Trophoblast cell (in vitro differentiated cells and primary cell): Measurements from ENCODE around the gene DLX5.

ENCODE experiments used
- DNase-seq, 2 donors: peaks; one replicate each; pipeline ENCODE4 v3.0.0-alpha.2; 2016
- H2AFZ ChIP-seq: 2 replicates; pipeline ENCODE4 v1.6.1; 2013; ENCODE audit warnings: low read length, moderate library complexity, mild to moderate bottlenecking; ENCODE audit not compliant: insufficient read depth, poor library complexity
- H2AK5ac ChIP-seq: 2 replicates; pipeline ENCODE4 v1.6.1; 2013; ENCODE audit warnings: mild to moderate bottlenecking, low read length
- H2BK120ac ChIP-seq: 2 replicates; pipeline ENCODE4 v1.6.1; 2013; ENCODE audit warnings: low read length, mild to moderate bottlenecking, moderate library complexity; ENCODE audit not compliant: insufficient read depth, poor library complexity
- H2BK12ac ChIP-seq: 2 replicates; pipeline ENCODE4 v1.6.1; 2013; ENCODE audit warnings: mild to moderate bottlenecking, low read length, moderate library complexity
- H2BK5ac ChIP-seq: 2 replicates; pipeline ENCODE4 v1.6.1; 2013; ENCODE audit warnings: low read length, low read depth, moderate library complexity, mild to moderate bottlenecking; ENCODE audit not compliant: poor library complexity
- H3K14ac ChIP-seq: 2 replicates; pipeline ENCODE4 v1.6.1; 2013; ENCODE audit warnings: mild to moderate bottlenecking, low read length
- H3K18ac ChIP-seq: 2 replicates; pipeline ENCODE4 v1.6.1; 2013; ENCODE audit warnings: mild to moderate bottlenecking, low read length
- H3K23ac ChIP-seq: 2 replicates; pipeline ENCODE4 v1.6.1; 2013; ENCODE audit warnings: low read length
- H3K27ac ChIP-seq: 2 replicates; pipeline ENCODE4 v1.5.1; 2013; ENCODE audit warnings: low read depth, mild to moderate bottlenecking, inconsistent platforms, low read length, moderate library complexity
- H3K27me3 ChIP-seq: 2 replicates; pipeline ENCODE4 v1.6.1; 2013; ENCODE audit warnings: inconsistent platforms, mild to moderate bottlenecking, low read length, moderate library complexity; ENCODE audit not compliant: insufficient read depth
- H3K36me3 ChIP-seq, 2 experiments: 1 replicate in 1 of 2; 2 replicates in 1 of 2; pipeline ENCODE4 v1.6.1; 2013; ENCODE audit warnings: low read length in 2 of 2, mild to moderate bottlenecking in 2 of 2, moderate library complexity in 1 of 2; ENCODE audit not compliant: insufficient read depth in 2 of 2, control insufficient read depth in 1 of 2
- H3K4ac ChIP-seq: 2 replicates; pipeline ENCODE4 v1.6.1; 2013; ENCODE audit warnings: low read depth, mild to moderate bottlenecking, low read length, moderate library complexity
- H3K4me1 ChIP-seq, 2 experiments: 1 replicate in 1 of 2; 2 replicates in 1 of 2; pipeline ENCODE4 v1.6.1; 2013; ENCODE audit warnings: low read length in 2 of 2, mild to moderate bottlenecking in 2 of 2, moderate library complexity in 1 of 2; ENCODE audit not compliant: insufficient read depth in 2 of 2, control insufficient read depth in 1 of 2
- H3K4me2 ChIP-seq: 2 replicates; pipeline ENCODE4 v1.6.1; 2013; ENCODE audit warnings: inconsistent platforms, mild to moderate bottlenecking, low read length, moderate library complexity
- H3K4me3 ChIP-seq: 2 replicates; pipeline ENCODE4 v1.5.1; 2013; ENCODE audit warnings: mild to moderate bottlenecking, low read depth, low read length, inconsistent platforms
- H3K79me1 ChIP-seq: one replicate; pipeline ENCODE4 v1.6.1; 2013; ENCODE audit warnings: low read length
- H3K79me2 ChIP-seq: 2 replicates; pipeline ENCODE4 v1.6.1; 2013; ENCODE audit warnings: low read length, mild to moderate bottlenecking; ENCODE audit not compliant: control insufficient read depth, insufficient read depth, poor library complexity
- H3K9ac ChIP-seq: 2 replicates; pipeline ENCODE4 v1.6.1; 2013; ENCODE audit warnings: mild to moderate bottlenecking, low read length
- H3K9me3 ChIP-seq: 2 replicates; pipeline ENCODE4 v1.6.1; 2013; ENCODE audit warnings: low read depth, mild to moderate bottlenecking, control low read depth, inconsistent platforms, low read length; ENCODE audit not compliant: insufficient read depth
- H4K12ac ChIP-seq: 2 replicates; pipeline ENCODE4 v1.6.1; 2013; ENCODE audit warnings: low read depth, mild to moderate bottlenecking, low read length, moderate library complexity
- H4K8ac ChIP-seq: 2 replicates; pipeline ENCODE4 v1.6.1; 2013; ENCODE audit warnings: low read depth, mild to moderate bottlenecking, low read length, moderate library complexity
- H4K91ac ChIP-seq: one replicate; pipeline ENCODE4 v1.6.1; 2013; ENCODE audit warnings: low read depth, mild to moderate bottlenecking, low read length, moderate library complexity
- WGBS: extraction: QIAGEN DNeasy Blood & Tissue Kit; methylation state at CpG from one replicate; pipeline ENCODE4 v1.1.7; 2013; ENCODE audit warnings: missing lambda C conversion rate; ENCODE audit not compliant: insufficient read length, insufficient coverage; ENCODE audit errors: extremely low coverage; 5-methylcytosine and 5-hydroxymethylcytosine counted together

Gene DLX5

GRCh38 chr7:97018791-97019531 is 5.7 kb downstream of the DLX5 start:
- no peak overlapping the region for H3K23ac ChIP-seq
- no peaks in the 10 kb centered on the region for H3K9me3 ChIP-seq
- no peaks in the 10 kb centered on the region for H3K27me3 ChIP-seq
- H4K91ac ChIP-seq = no peak overlapping the region
- H2AK5ac ChIP-seq = no peak overlapping the region
- no peak overlapping the region for H2BK5ac ChIP-seq
- H3K36me3 ChIP-seq = peaks cover 10 to 11% of the 10 kb centered on the region in 2 experiments
- H3K79me1 ChIP-seq = peaks cover 26% of the 10 kb centered on the region
- no peak overlapping the region for H3K9ac ChIP-seq
- peaks cover 23 to 37% of the 10 kb centered on the region in 2 experiments for H3K4me1 ChIP-seq
- H2BK12ac ChIP-seq = no peak overlapping the region
- H4K12ac ChIP-seq = no peak overlapping the region
- H2AFZ ChIP-seq = no peak overlapping the region
- H3K18ac ChIP-seq = no peak overlapping the region
- no peak overlapping the region for H4K8ac ChIP-seq
- peak overlapping the region; percentile 50 for H3K4me2 ChIP-seq
- no peak overlapping the region for H3K4me3 ChIP-seq
- H3K14ac ChIP-seq = no peak overlapping the region
- H3K27ac ChIP-seq = no peak overlapping the region
- H3K79me2 ChIP-seq = peaks cover 11% of the 10 kb centered on the region
- H2BK120ac ChIP-seq = no peak overlapping the region
- no peak overlapping the region for H3K4ac ChIP-seq
- no CpG with 5 or more reads among the region's 19 CpGs for WGBS
- DNase-seq = peak in 1 of 2 donors; percentile 43

GRCh38 chr7:97018126-97018601 is 6.5 kb downstream of the DLX5 start:
- H3K4ac ChIP-seq = peak overlapping the region; percentile 19
- H3K4me1 ChIP-seq = peaks cover 23 to 37% of the 10 kb centered on the region in 2 experiments
- H2AK5ac ChIP-seq = no peak overlapping the region
- H2BK120ac ChIP-seq = peak overlapping the region; percentile 25
- no peak overlapping the region for H3K23ac ChIP-seq
- H2BK5ac ChIP-seq = no peak overlapping the region
- H4K91ac ChIP-seq = peak overlapping the region; percentile 17
- peak overlapping the region; percentile 16 for H4K12ac ChIP-seq
- peak overlapping the region; percentile 23 for H3K9ac ChIP-seq
- H3K79me2 ChIP-seq = peaks cover 9% of the 10 kb centered on the region
- H3K4me2 ChIP-seq = peak overlapping the region; percentile 49
- no CpG with 5 or more reads among the region's 22 CpGs for WGBS
- H3K27me3 ChIP-seq = peaks cover 2% of the 10 kb centered on the region
- H2BK12ac ChIP-seq = peak overlapping the region; percentile 61
- H3K36me3 ChIP-seq = peaks cover 10 to 11% of the 10 kb centered on the region in 2 experiments
- no peak overlapping the region for H3K4me3 ChIP-seq
- peak overlapping the region; percentile 46 for H4K8ac ChIP-seq
- peaks cover 21% of the 10 kb centered on the region for H3K79me1 ChIP-seq
- H2AFZ ChIP-seq = no peak overlapping the region
- no peaks in the 10 kb centered on the region for H3K9me3 ChIP-seq
- H3K14ac ChIP-seq = peak overlapping the region; percentile 51
- DNase-seq = peak in 1 of 2 donors; percentile 44
- H3K18ac ChIP-seq = peak overlapping the region; percentile 14
- no peak overlapping the region for H3K27ac ChIP-seq

- peak overlapping the region; percentile 13 for H2BK12ac ChIP-seq
- H3K79me2 ChIP-seq = peaks cover 7% of the 10 kb centered on the region
- H3K23ac ChIP-seq = no peak overlapping the region
- peak overlapping the region; percentile 59 for H3K4me3 ChIP-seq
- H3K18ac ChIP-seq = peak overlapping the region; percentile 60
- H4K8ac ChIP-seq = peak overlapping the region; percentile 56
- peak overlapping the region; percentile 10 for H4K12ac ChIP-seq
- DNase-seq = no peak
- peak overlapping the region; percentile 35 for H2AFZ ChIP-seq
- H3K14ac ChIP-seq = peak overlapping the region; percentile 51
- peak overlapping the region; percentile 36 for H3K4ac ChIP-seq
- no CpG with 5 or more reads among the region's 37 CpGs for WGBS
- peak overlapping the region; percentile 65 for H2BK120ac ChIP-seq
- peaks cover 23 to 37% of the 10 kb centered on the region in 2 experiments for H3K4me1 ChIP-seq
- H3K9ac ChIP-seq = peak overlapping the region; percentile 24
- peaks cover 8% of the 10 kb centered on the region for H3K27me3 ChIP-seq
- no peak overlapping the region for H2BK5ac ChIP-seq
- no peak overlapping the region for H2AK5ac ChIP-seq
- H3K27ac ChIP-seq = peak overlapping the region; percentile 54
- H3K9me3 ChIP-seq = no peaks in the 10 kb centered on the region
- peak overlapping the region; percentile 79 for H3K4me2 ChIP-seq
- H3K36me3 ChIP-seq = peaks cover 10 to 11% of the 10 kb centered on the region in 2 experiments
- peaks cover 21% of the 10 kb centered on the region for H3K79me1 ChIP-seq
- H4K91ac ChIP-seq = peak overlapping the region; percentile 28
These were observed 7.2 kb downstream of the DLX5 start for GRCh38 chr7:97017192-97018125.
